SKM-1 treated with dmso at 0.1 percent for 144 hours (cell line): ENCODE results near the gene KCNE3.
A peak's percentile ranks its signal among the peaks of the same experiment; 100 is the strongest.

Experiments
- DNase-seq: peaks from one replicate; lab custom pipeline; 2025; ENCODE audit not compliant: unreplicated experiment; lab: John Stamatoyannopoulos, UW

KCNE3 gene

DNA sequence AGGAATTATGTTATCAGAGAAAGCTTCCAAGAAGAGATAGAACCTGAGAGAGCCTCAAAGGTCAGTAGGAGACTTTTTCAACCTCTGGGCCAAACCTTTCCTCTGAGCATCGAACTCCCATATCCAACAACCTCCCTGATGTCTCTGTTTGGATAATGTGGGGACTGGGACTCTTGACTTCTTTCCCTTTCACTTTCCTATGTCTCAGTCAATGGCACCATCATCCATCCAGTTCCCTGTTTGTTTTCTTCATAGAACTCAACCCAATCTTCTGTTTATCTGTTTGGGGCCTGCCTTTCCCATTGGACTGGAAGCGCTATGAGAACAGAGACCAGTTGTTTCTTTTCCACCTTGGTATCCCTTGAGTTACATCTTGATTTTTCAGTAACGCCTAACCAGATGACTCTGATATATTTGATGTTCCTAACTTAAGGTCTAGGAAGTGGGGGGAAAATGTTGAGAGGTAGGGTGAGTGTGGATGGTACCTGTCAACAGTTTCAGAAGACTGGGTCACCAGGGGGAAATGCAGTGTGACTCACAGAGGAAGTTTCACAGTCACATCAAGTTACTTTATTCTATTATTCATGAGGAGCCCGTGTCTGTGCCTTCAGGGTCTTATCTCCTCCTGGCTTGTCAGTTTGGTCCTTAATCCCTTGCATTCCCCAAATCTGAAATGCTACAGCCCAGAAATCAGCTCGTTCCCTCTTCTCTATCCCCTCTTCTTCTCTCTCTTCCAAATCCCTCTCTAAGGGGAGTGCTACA lies 4.5 kb upstream of the KCNE3 start:
- DNase-seq: no peak

DNA sequence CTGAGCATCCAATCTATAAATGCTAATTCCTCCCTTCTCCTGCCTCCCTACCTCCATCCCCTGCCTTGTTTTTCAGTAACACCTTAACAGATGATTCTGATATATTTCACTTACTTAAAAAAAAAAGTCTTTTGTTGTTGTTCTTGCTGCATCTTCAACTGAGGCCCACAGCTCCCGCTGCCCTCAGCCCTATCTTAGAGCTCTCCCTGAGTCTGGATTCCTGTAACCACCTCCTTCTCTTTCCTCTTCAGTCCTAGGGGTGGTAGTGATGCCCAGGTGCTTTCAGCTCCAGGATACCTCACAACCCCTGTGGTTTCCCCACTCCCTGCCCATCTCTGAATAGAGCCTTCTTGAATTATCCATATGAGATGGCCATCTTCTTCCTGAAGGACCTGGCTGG lies 3.7 kb upstream of the KCNE3 start:
- no peak for DNase-seq

GRCh38 chr11:74470526-74470925 lies 3.2 kb upstream of the KCNE3 start:
- no peak for DNase-seq

GRCh38 chr11:74468936-74469335 lies 1.6 kb upstream of the KCNE3 start:
- no peak for DNase-seq

GRCh38 chr11:74468521-74468920 lies 1.2 kb upstream of the KCNE3 start:
- DNase-seq: no peak

GRCh38 chr11:74468058-74468457 lies 709 bp upstream of the KCNE3 start:
- no peak for DNase-seq

DNA sequence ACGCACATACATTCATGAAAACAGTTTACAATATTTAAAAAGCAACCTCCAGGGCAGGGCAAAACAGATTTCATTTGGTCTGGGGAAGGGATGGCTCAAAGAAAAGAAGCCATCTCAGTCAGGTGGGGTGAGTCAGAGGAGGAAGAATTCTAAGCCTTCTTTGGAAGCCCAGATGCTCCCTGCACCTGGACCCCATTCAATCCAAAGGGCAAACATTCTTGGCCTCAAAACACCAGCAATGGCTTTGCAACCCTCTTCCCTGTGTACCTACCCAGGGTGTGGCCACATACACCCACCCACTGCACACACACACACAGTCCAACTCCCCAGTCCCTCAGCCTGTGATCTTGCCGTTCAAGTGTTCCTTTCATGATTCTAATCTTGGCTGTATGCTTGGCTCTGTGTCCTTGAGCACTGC lies 2.0 kb downstream of the KCNE3 start:
- DNase-seq: no peak

DNA sequence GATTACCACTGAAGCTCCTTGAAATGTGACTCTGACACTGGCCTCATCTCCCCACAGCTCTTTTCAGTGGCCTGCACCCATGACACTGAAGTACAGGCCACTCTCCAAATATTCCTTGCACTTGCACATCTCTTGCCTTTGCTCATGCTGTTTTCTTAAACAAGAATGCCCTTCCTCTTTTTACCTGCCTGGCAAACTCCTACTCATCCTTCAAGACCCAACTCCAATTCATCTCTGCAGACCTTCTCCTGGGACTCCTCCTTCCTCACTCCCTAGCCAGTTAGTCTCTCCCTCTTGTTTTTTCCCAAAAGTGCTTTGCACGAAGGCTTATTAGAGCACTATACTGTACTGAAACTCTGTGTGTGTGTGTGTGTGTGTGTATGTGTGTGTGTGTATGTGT lies 2.6 kb downstream of the KCNE3 start:
- no peak for DNase-seq

DNA sequence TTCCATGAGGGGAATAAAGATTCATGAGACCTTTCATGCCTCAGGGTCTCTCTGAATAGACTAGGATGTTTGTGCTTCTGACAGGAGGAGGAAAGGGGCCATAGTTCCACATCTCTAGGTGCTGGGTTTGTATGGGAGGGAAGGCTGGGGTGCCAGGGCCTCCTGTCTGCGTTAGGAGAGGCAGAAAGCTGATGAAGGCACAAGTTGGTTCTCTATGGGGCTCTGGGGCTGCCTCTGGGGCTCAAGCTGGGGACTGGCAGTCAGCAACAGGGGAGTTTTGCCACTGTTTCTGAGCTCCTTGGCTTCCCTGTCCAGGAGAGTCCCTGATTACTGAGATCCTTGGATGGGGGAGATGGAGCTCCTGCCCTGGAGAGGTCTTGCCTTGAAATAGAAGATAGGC lies 4.1 kb downstream of the KCNE3 start:
- no peak for DNase-seq

GRCh38 chr11:74462631-74463030 lies 4.7 kb downstream of the KCNE3 start:
- DNase-seq: peak; percentile 15

GRCh38 chr11:74462009-74462408 lies 5.3 kb downstream of the KCNE3 start:
- DNase-seq: peak; percentile 92

GRCh38 chr11:74460481-74461154 lies 6.7 kb downstream of the KCNE3 start:
- DNase-seq: peak; percentile 91

DNA sequence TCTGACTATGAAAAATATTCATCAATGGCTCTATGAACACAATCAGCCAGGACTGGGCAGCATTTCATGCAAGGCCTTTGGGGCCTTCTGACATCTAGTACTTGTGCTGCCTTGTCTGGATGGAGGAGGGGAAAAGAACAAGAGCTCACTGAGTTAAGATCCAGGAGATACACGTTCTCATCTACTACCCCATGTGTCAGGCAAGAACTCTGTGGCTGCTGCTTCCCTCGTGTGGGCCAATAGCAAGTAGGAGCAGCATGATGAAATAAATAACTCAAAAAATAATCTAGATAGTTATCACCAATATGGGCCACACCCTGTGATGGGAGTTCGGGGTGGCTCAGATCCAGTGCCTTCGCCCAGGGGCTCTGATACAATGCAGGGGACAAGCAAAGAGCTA lies 7.3 kb downstream of the KCNE3 start:
- no peak for DNase-seq

DNA sequence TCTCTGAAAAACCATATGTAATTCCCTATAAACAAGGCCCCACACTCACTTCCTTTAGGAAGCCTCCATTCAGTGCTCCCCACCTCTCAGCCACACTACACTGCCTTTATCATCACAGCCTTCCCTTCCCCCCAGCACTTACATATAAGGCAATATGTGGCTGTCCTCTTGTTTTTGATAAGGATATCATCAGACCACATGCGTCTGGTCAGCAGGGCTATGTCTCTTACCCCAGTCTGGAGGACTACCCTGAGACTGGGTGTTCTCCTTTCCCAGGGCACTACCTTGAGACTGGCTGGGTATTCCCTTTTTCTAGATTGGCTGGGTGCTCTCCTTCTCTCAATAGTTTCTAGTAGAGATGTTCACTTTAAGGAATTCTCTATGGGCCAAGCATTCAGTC lies 7.8 kb downstream of the KCNE3 start:
- no peak for DNase-seq

DNA sequence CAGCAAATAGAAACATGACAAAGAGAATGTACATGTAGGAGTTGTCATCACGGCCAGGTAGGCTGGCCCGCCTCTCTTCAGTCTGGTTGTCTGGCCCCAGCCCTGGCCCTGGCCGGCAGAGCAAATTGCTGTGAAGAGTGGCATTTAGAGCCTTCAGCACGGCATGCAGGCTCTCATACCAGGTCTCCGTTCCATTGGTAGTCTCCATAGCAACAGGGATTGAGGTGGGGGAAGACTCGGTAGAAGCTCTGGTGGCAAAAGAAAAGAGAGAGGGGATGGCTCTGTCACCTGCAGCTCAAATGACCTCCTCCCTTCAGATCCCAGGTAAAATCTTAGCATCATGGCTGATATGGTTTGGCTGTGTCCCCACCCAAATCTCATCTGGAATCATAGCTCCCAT lies 10.0 kb downstream of the KCNE3 start:
- DNase-seq: no peak

DNA sequence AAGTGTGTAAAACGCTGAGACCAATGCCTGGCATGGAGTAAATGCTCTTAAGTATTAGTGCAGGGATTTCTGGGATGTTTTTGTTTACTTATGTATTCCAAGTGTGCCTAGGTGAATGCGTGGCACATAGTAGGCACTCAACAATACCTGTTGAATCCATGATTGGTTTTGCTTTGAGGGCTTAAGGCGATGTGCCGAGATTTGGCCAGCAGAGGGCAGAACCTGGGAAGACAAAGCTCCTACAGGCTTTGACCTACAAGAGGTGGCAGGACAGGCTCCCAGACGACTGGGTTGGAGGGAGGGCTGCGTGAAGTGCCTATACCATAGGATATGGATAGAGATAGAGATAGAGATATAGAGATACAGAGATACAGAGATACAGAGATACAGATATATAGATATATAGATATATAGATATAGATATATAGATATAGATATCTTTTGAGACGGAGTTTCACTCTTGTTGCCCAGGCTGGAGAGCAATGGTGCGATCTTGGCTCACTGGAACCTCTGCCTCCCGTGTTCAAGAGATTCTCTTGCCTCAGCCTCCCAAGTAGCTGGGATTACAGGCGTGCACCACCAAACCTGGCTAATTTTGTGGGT lies 13.9 kb downstream of the KCNE3 start:
- DNase-seq: peak; percentile 58

GRCh38 chr11:74452366-74452765 lies 15.0 kb downstream of the KCNE3 start:
- DNase-seq: no peak

DNA sequence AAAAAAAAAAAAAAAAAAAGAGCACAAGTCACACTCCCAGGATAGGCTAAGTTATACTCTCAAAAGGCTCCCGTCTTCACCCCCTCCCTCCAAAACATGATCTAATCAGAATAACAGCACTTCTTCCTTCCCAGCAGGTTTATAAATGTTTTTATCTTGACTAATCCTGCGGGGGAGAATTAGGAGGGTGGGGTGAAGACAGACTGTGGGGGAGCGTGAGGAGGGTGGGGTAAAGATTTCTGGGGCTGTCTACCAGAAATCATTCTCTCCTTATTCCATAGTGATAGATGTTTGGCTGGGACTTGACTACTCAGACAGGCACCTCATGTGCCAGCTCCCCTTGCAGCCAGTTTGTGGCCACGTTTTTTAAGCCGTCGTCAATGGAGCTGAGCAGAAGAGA lies 17.0 kb downstream of the KCNE3 start:
- DNase-seq: no peak

DNA sequence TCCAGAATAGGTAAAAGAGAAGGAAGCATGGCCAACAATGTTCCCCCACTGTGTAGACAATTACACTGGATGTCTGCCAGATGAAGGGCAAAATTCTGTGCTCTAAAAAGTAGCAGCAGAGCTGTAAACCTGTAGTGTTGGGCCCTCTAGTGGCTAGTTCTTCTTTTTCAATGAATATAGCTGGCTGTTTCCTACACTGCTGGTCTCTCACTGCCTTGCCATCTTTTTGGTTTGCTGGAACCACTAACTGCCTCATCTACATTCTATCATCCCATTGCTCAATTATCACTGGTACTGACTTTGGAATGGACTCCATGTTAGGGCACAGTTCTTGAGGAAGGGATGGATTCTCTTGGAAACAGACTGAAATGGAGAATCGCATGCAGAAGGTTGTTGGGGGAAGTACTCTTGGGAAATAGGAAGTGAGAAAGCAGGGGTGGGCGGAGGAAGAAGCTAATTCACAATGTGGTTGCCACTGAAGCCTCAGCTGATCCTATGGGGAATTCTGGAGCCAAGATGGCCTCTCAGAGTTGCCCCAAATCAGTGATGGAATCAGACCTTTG lies 17.9 kb downstream of the KCNE3 start:
- DNase-seq: peak; percentile 77

GRCh38 chr11:74447720-74448119 lies 19.6 kb downstream of the KCNE3 start:
- DNase-seq: no peak

DNA sequence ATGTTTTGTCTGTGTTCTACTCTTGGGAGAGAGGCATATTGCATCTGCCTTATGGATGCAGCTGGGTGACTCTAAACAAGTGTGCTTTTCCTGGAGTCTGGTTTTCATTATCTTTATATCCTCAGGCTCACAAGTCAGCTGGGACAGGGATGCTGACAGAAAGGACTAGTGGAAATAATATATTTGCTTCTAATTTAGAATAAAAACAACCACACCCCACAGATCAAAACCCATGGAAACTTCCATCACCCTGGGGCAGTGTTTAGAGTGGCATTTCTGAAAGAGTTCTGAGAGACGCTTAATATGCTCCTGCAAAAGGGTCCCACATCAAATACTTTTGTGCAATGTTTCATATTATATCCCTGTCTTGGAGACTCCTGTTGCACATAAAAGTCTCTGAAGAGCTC lies 20.8 kb downstream of the KCNE3 start:
- DNase-seq: no peak
